Measurements from ENCODE around the gene KIAA0319L.

DNA sequence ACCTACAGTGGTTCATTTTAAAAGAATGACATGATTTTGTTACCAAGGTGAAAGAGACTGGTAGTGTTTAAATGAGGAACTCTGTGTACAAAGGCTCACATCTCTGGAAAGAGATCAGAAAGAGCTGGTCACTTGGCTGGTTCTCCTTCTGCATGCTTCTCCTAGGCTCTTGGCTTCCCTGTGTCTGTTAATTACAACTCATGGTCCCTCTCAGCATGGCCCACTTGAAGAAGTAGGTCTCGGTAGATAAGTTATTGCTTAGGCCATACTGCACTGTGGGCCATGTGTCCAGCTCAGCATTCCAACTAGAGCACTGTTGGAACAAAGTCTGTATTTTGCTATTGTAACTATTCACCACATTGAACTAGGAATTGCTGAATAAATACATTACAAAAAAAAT, 91.1 kb downstream of the KIAA0319L start:
- no peak for TF ChIP-seq CTCF (optimal IDR thresholded peaks at IDR 0.05 in 1 of 3, IDR thresholded peaks at IDR 0.05 in 1 of 3, conservative IDR thresholded peaks at IDR 0.05 in 1 of 3; ENCODE audit: extremely low read depth in 1 of 3, insufficient read depth in 2 of 3, low read length in 3 of 3)
- no peak for TF ChIP-seq EZH2 (IDR thresholded peaks at IDR 0.05; ENCODE audit: low read length)

Data from keratinocyte (primary cell).